Endodermal cell (in vitro differentiated cells): ENCODE measurements around the gene ZNF471. TPM values are rescaled to one million over a fixed set of nuclear protein-coding genes. Genes with fewer than 3 reads are reported as not detected.

ENCODE experiments used
- DNase-seq: peaks from one replicate; pipeline ENCODE4 v3.0.0-alpha.2; 2017
- H3K27ac ChIP-seq: 2 replicates; pipeline ENCODE4 v1.5.1; 2013; ENCODE audit warnings: mild to moderate bottlenecking, low read depth, low read length, moderate library complexity
- H3K27me3 ChIP-seq: 2 replicates; pipeline ENCODE4 v1.6.1; 2013; ENCODE audit warnings: mild to moderate bottlenecking, low read length, moderate library complexity; ENCODE audit not compliant: insufficient read depth, control insufficient read depth, poor library complexity, severe bottlenecking
- H3K36me3 ChIP-seq: 2 replicates; pipeline ENCODE4 v1.7.0; 2013; ENCODE audit warnings: mild to moderate bottlenecking, low read length, moderate library complexity; ENCODE audit not compliant: control insufficient read depth, insufficient read depth
- H3K4me1 ChIP-seq: one replicate; pipeline ENCODE4 v1.7.0; 2013; ENCODE audit warnings: low read length; ENCODE audit not compliant: control insufficient read depth, insufficient read depth
- H3K4me3 ChIP-seq: 2 replicates; pipeline ENCODE4 v1.5.1; 2013; ENCODE audit warnings: mild to moderate bottlenecking, low read length, moderate library complexity
- H3K9ac ChIP-seq: 2 replicates; pipeline ENCODE4 v1.6.1; 2013; ENCODE audit warnings: mild to moderate bottlenecking, low read length, moderate library complexity; ENCODE audit not compliant: poor library complexity, severe bottlenecking; ENCODE audit errors: extremely low read depth
- H3K9me3 ChIP-seq: 2 replicates; pipeline ENCODE4 v1.6.1; 2013; ENCODE audit warnings: mild to moderate bottlenecking, low read length, moderate library complexity; ENCODE audit not compliant: control insufficient read depth
- H3K27ac Mint-ChIP-seq: 2 replicates; pipeline ENCODE4 v1.8.0; 2020; ENCODE audit warnings: mixed read lengths
- H3K27me3 Mint-ChIP-seq: 2 replicates; pipeline ENCODE4 v1.8.0; 2021; ENCODE audit warnings: mild to moderate bottlenecking, mixed read lengths; ENCODE audit not compliant: insufficient read depth
- H3K36me3 Mint-ChIP-seq: 2 replicates; pipeline ENCODE4 v1.8.0; 2020; ENCODE audit warnings: low read depth, mixed read lengths
- H3K4me1 Mint-ChIP-seq: 2 replicates; pipeline ENCODE4 v1.8.0; 2020; ENCODE audit warnings: mixed read lengths
- H3K4me3 Mint-ChIP-seq: 2 replicates; pipeline ENCODE4 v1.8.0; 2020; ENCODE audit warnings: mild to moderate bottlenecking, moderate library complexity, mixed read lengths
- H3K9me3 Mint-ChIP-seq: 2 replicates; pipeline ENCODE4 v1.8.0; 2020; ENCODE audit warnings: mild to moderate bottlenecking, mixed read lengths
- CTCF ChIP-seq: fragments of 200-600 bp; sonication (generic); conservative IDR thresholded peaks from 2 replicates; pipeline ENCODE4 v1.5.0; 2021; ENCODE audit warnings: antibody characterized with exemption, mild to moderate bottlenecking
- WGBS, 2 experiments: methylation state at CpG; one replicate each; pipeline versions ENCODE4 v1.1.5 to v1.1.7; 2013; ENCODE audit warnings: missing lambda C conversion rate in 2 of 2, mixed read lengths in 1 of 2; ENCODE audit not compliant: insufficient coverage in 1 of 2, insufficient read length in 1 of 2; 5-methylcytosine and 5-hydroxymethylcytosine counted together
- total RNA-seq, 2 donors: library from RNA; stranded (reverse); fragmentation: NEBNext Ultra II Directional in 1 of 2; extraction: Animal tissue kit (Norgen Biotek cat#: 25700) in 1 of 2; gene quantifications; 2 replicates in 1 of 2; 3 replicates in 1 of 2; pipeline ENCODE4 v1.2.1, GENCODE V29; 2021

Gene ZNF471
- total RNA-seq, 2 donors from 2014 or later, result 0.07 to 3.8 TPM

GRCh38 chr19:56538761-56539263 is 31.2 kb downstream of the ZNF471 start, which contains the start of gene ZFP28:
TSS of gene ZFP28 (plus strand) at chr19:56538948. CDS start at chr19:56539019, 71 bp downstream.
- no peak for TF ChIP-seq CTCF
- H3K36me3 ChIP-seq, result peaks cover 15% of the 10 kb centered on the region
- 4% methylated on average over 42 of the region's 65 CpGs; no CpG with 5 or more reads in 1 of the 2 experiments for WGBS, 2 experiments
- peak within 1 kb of the TSS; percentile 89 for H3K27ac Mint-ChIP-seq
- H3K4me1 ChIP-seq, result no peaks in the 10 kb centered on the region
- H3K4me3 ChIP-seq, result peak within 1 kb of the TSS; percentile 90
- peak; percentile 91 for DNase-seq
- no peaks in the 10 kb centered on the region for H3K27me3 ChIP-seq
- peaks cover 79% of the 10 kb centered on the region for H3K9me3 ChIP-seq
- H3K4me3 Mint-ChIP-seq, result peak within 1 kb of the TSS; percentile 80
- H3K27ac ChIP-seq, result peak within 1 kb of the TSS; percentile 80
- H3K9me3 Mint-ChIP-seq, result peaks cover 60% of the 10 kb centered on the region
- H3K36me3 Mint-ChIP-seq, result peaks cover 32% of the 10 kb centered on the region
- peak within 1 kb of the TSS; percentile 30 for H3K9ac ChIP-seq
- peaks cover 6% of the 10 kb centered on the region for H3K4me1 Mint-ChIP-seq
- H3K27me3 Mint-ChIP-seq, result peaks cover 2% of the 10 kb centered on the region

GRCh38 chr19:56543776-56544175 is 36.1 kb downstream of the ZNF471 start:
- no peak overlapping the region for H3K4me3 ChIP-seq
- H3K4me1 ChIP-seq, result no peaks in the 10 kb centered on the region
- WGBS, 2 experiments, result 96 to 100% methylated on average over 2 of the region's 2 CpGs
- Mint-ChIP-seq H3K27ac (no peak overlapping the region), H3K4me1 (peaks cover 6% of the 10 kb centered on the region), H3K27me3 (peaks cover 2% of the 10 kb centered on the region), H3K4me3 (no peak overlapping the region), H3K9me3 (peaks cover 63% of the 10 kb centered on the region), H3K36me3 (peaks cover 71% of the 10 kb centered on the region)
- H3K27me3 ChIP-seq, result no peaks in the 10 kb centered on the region
- peaks cover 40% of the 10 kb centered on the region for H3K36me3 ChIP-seq
- TF ChIP-seq CTCF, result no peak
- H3K27ac ChIP-seq, result no peak overlapping the region
- H3K9ac ChIP-seq, result no peak overlapping the region
- peaks cover 86% of the 10 kb centered on the region for H3K9me3 ChIP-seq
- no peak for DNase-seq

- Mint-ChIP-seq H3K4me3 (no peak overlapping the region), H3K27me3 (no peaks in the 10 kb centered on the region), H3K27ac (no peak overlapping the region), H3K9me3 (peaks cover 69% of the 10 kb centered on the region), H3K36me3 (peaks cover 78% of the 10 kb centered on the region), H3K4me1 (no peaks in the 10 kb centered on the region)
- H3K4me1 ChIP-seq, result no peaks in the 10 kb centered on the region
- H3K36me3 ChIP-seq, result peaks cover 58% of the 10 kb centered on the region
- TF ChIP-seq CTCF, result peak; percentile 64
- H3K9ac ChIP-seq, result no peak overlapping the region
- WGBS, 2 experiments, result 85 to 92% methylated on average over 5 to 6 of the region's 6 CpGs
- DNase-seq, result peak; percentile 65
- no peak overlapping the region for H3K27ac ChIP-seq
- H3K27me3 ChIP-seq, result no peaks in the 10 kb centered on the region
- H3K9me3 ChIP-seq, result peaks cover 88% of the 10 kb centered on the region
- H3K4me3 ChIP-seq, result peak overlapping the region; percentile 39
These were observed 39.9 kb downstream of the ZNF471 start for GRCh38 chr19:56547535-56547934.
